Measurements from ENCODE around the gene TTC17.

GRCh38 chr11:43404836-43405479 lies 46.2 kb downstream of the TTC17 start:
- TF ChIP-seq CTCF (IDR thresholded peaks at IDR 0.05), result no peak
- TF ChIP-seq EZH2 (IDR thresholded peaks at IDR 0.05; ENCODE audit: borderline replicate concordance, insufficient read depth, low read depth, low read length, poor library complexity, severe bottlenecking), result no peak
